Trophoblast cell (in vitro differentiated cells and primary cell): ENCODE data around the gene ACTRT1.
A peak's percentile ranks its signal among the peaks of the same experiment; 100 is the strongest.

Source experiments
- DNase-seq, 2 donors: peaks; one replicate each; pipeline ENCODE4 v3.0.0-alpha.2; 2016
- H2AFZ ChIP-seq: 2 replicates; pipeline ENCODE4 v1.6.1; 2013; ENCODE audit warnings: low read length, moderate library complexity, mild to moderate bottlenecking; ENCODE audit not compliant: insufficient read depth, poor library complexity
- H2AK5ac ChIP-seq: 2 replicates; pipeline ENCODE4 v1.6.1; 2013; ENCODE audit warnings: mild to moderate bottlenecking, low read length
- H2BK120ac ChIP-seq: 2 replicates; pipeline ENCODE4 v1.6.1; 2013; ENCODE audit warnings: low read length, mild to moderate bottlenecking, moderate library complexity; ENCODE audit not compliant: insufficient read depth, poor library complexity
- H2BK12ac ChIP-seq: 2 replicates; pipeline ENCODE4 v1.6.1; 2013; ENCODE audit warnings: mild to moderate bottlenecking, low read length, moderate library complexity
- H2BK5ac ChIP-seq: 2 replicates; pipeline ENCODE4 v1.6.1; 2013; ENCODE audit warnings: low read length, low read depth, moderate library complexity, mild to moderate bottlenecking; ENCODE audit not compliant: poor library complexity
- H3K14ac ChIP-seq: 2 replicates; pipeline ENCODE4 v1.6.1; 2013; ENCODE audit warnings: mild to moderate bottlenecking, low read length
- H3K18ac ChIP-seq: 2 replicates; pipeline ENCODE4 v1.6.1; 2013; ENCODE audit warnings: mild to moderate bottlenecking, low read length
- H3K23ac ChIP-seq: 2 replicates; pipeline ENCODE4 v1.6.1; 2013; ENCODE audit warnings: low read length
- H3K27ac ChIP-seq: 2 replicates; pipeline ENCODE4 v1.5.1; 2013; ENCODE audit warnings: low read depth, mild to moderate bottlenecking, inconsistent platforms, low read length, moderate library complexity
- H3K27me3 ChIP-seq: 2 replicates; pipeline ENCODE4 v1.6.1; 2013; ENCODE audit warnings: inconsistent platforms, mild to moderate bottlenecking, low read length, moderate library complexity; ENCODE audit not compliant: insufficient read depth
- H3K36me3 ChIP-seq, 2 experiments: 1 replicate in 1 of 2; 2 replicates in 1 of 2; pipeline ENCODE4 v1.6.1; 2013; ENCODE audit warnings: low read length in 2 of 2, mild to moderate bottlenecking in 2 of 2, moderate library complexity in 1 of 2; ENCODE audit not compliant: insufficient read depth in 2 of 2, control insufficient read depth in 1 of 2
- H3K4ac ChIP-seq: 2 replicates; pipeline ENCODE4 v1.6.1; 2013; ENCODE audit warnings: low read depth, mild to moderate bottlenecking, low read length, moderate library complexity
- H3K4me1 ChIP-seq, 2 experiments: 1 replicate in 1 of 2; 2 replicates in 1 of 2; pipeline ENCODE4 v1.6.1; 2013; ENCODE audit warnings: low read length in 2 of 2, mild to moderate bottlenecking in 2 of 2, moderate library complexity in 1 of 2; ENCODE audit not compliant: insufficient read depth in 2 of 2, control insufficient read depth in 1 of 2
- H3K4me2 ChIP-seq: 2 replicates; pipeline ENCODE4 v1.6.1; 2013; ENCODE audit warnings: inconsistent platforms, mild to moderate bottlenecking, low read length, moderate library complexity
- H3K4me3 ChIP-seq: 2 replicates; pipeline ENCODE4 v1.5.1; 2013; ENCODE audit warnings: mild to moderate bottlenecking, low read depth, low read length, inconsistent platforms
- H3K79me1 ChIP-seq: one replicate; pipeline ENCODE4 v1.6.1; 2013; ENCODE audit warnings: low read length
- H3K79me2 ChIP-seq: 2 replicates; pipeline ENCODE4 v1.6.1; 2013; ENCODE audit warnings: low read length, mild to moderate bottlenecking; ENCODE audit not compliant: control insufficient read depth, insufficient read depth, poor library complexity
- H3K9ac ChIP-seq: 2 replicates; pipeline ENCODE4 v1.6.1; 2013; ENCODE audit warnings: mild to moderate bottlenecking, low read length
- H3K9me3 ChIP-seq: 2 replicates; pipeline ENCODE4 v1.6.1; 2013; ENCODE audit warnings: low read depth, mild to moderate bottlenecking, control low read depth, inconsistent platforms, low read length; ENCODE audit not compliant: insufficient read depth
- H4K12ac ChIP-seq: 2 replicates; pipeline ENCODE4 v1.6.1; 2013; ENCODE audit warnings: low read depth, mild to moderate bottlenecking, low read length, moderate library complexity
- H4K8ac ChIP-seq: 2 replicates; pipeline ENCODE4 v1.6.1; 2013; ENCODE audit warnings: low read depth, mild to moderate bottlenecking, low read length, moderate library complexity
- H4K91ac ChIP-seq: one replicate; pipeline ENCODE4 v1.6.1; 2013; ENCODE audit warnings: low read depth, mild to moderate bottlenecking, low read length, moderate library complexity
- WGBS: extraction: QIAGEN DNeasy Blood & Tissue Kit; methylation state at CpG from one replicate; pipeline ENCODE4 v1.1.7; 2013; ENCODE audit warnings: missing lambda C conversion rate; ENCODE audit not compliant: insufficient read length, insufficient coverage; ENCODE audit errors: extremely low coverage; 5-methylcytosine and 5-hydroxymethylcytosine counted together

Gene ACTRT1

DNA sequence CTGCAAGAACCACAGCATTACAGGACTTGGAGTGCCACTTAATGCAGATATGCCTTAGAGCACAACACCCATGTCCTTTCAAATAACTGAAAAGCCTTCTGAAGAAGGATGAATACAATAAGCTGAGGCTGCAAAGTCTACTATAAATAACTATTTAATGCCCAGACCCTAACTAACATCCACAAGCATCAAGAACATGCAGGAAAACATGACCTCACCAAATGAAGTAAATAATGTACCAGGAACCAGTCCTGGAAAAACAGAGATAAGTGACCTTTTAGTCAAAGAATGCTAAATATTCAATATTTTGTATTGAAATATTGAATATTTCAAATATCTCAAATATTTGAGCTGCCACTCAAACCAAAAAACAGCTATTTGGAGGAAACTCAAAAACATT, 16.9 kb downstream of the ACTRT1 start:
- H3K27me3 ChIP-seq: no peaks in the 10 kb centered on the region
- H4K12ac ChIP-seq: no peak overlapping the region
- no peak overlapping the region for H3K4ac ChIP-seq
- no peak overlapping the region for H3K27ac ChIP-seq
- no peak overlapping the region for H3K23ac ChIP-seq
- no peak overlapping the region for H2BK12ac ChIP-seq
- H3K14ac ChIP-seq: no peak overlapping the region
- no peak overlapping the region for H3K9ac ChIP-seq
- H4K8ac ChIP-seq: no peak overlapping the region
- no peak overlapping the region for H2BK120ac ChIP-seq
- H4K91ac ChIP-seq: no peak overlapping the region
- H3K79me1 ChIP-seq: no peaks in the 10 kb centered on the region
- H3K4me1 ChIP-seq: no peaks in the 10 kb centered on the region
- no peak overlapping the region for H3K4me2 ChIP-seq
- no peaks in the 10 kb centered on the region for H3K36me3 ChIP-seq
- no peaks in the 10 kb centered on the region for H3K9me3 ChIP-seq
- H2AFZ ChIP-seq: no peak overlapping the region
- no peaks in the 10 kb centered on the region for H3K79me2 ChIP-seq
- no peak overlapping the region for H2AK5ac ChIP-seq
- no peak overlapping the region for H3K4me3 ChIP-seq
- DNase-seq: no peak
- no peak overlapping the region for H2BK5ac ChIP-seq
- H3K18ac ChIP-seq: no peak overlapping the region

- H3K4me3 ChIP-seq: no peak overlapping the region
- H4K8ac ChIP-seq: no peak overlapping the region
- H3K4me2 ChIP-seq: no peak overlapping the region
- H4K12ac ChIP-seq: no peak overlapping the region
- H3K9me3 ChIP-seq: no peaks in the 10 kb centered on the region
- no peak overlapping the region for H3K14ac ChIP-seq
- no peak overlapping the region for H2AK5ac ChIP-seq
- no peak overlapping the region for H3K9ac ChIP-seq
- no peak overlapping the region for H3K27ac ChIP-seq
- no peaks in the 10 kb centered on the region for H3K79me2 ChIP-seq
- H3K27me3 ChIP-seq: no peaks in the 10 kb centered on the region
- H3K4me1 ChIP-seq: no peaks in the 10 kb centered on the region
- H3K18ac ChIP-seq: no peak overlapping the region
- no peak overlapping the region for H4K91ac ChIP-seq
- no peak overlapping the region for H2BK5ac ChIP-seq
- no peak overlapping the region for H3K23ac ChIP-seq
- no peaks in the 10 kb centered on the region for H3K79me1 ChIP-seq
- H2AFZ ChIP-seq: no peak overlapping the region
- no peak overlapping the region for H3K4ac ChIP-seq
- H2BK12ac ChIP-seq: no peak overlapping the region
- H3K36me3 ChIP-seq: no peaks in the 10 kb centered on the region
- no peak overlapping the region for H2BK120ac ChIP-seq
- DNase-seq: no peak
- no CpG with 5 or more reads among the region's 1 CpG for WGBS
These were observed 30.6 kb downstream of the ACTRT1 start for GRCh38 chrX:128021566-128021965.

GRCh38 chrX:128020701-128021100, 31.5 kb downstream of the ACTRT1 start:
- WGBS: no CpG with 5 or more reads among the region's 2 CpGs

GRCh38 chrX:128019218-128019617, 33.0 kb downstream of the ACTRT1 start:
- Histone ChIP-seq H3K4me1 (no peaks in the 10 kb centered on the region), H2AK5ac (no peak overlapping the region), H3K9ac (no peak overlapping the region), H2BK12ac (no peak overlapping the region), H2AFZ (no peak overlapping the region), H3K9me3 (peaks cover 3% of the 10 kb centered on the region), H4K12ac (no peak overlapping the region), H3K4ac (no peak overlapping the region), H4K91ac (no peak overlapping the region), H3K23ac (no peak overlapping the region), H4K8ac (no peak overlapping the region), H2BK120ac (no peak overlapping the region), H3K14ac (no peak overlapping the region), H3K36me3 (no peaks in the 10 kb centered on the region), H3K27ac (no peak overlapping the region), H3K18ac (no peak overlapping the region), H2BK5ac (no peak overlapping the region), H3K4me3 (no peak overlapping the region), H3K79me2 (no peaks in the 10 kb centered on the region), H3K4me2 (no peak overlapping the region), H3K27me3 (no peaks in the 10 kb centered on the region), H3K79me1 (no peaks in the 10 kb centered on the region)
- whole genome bisulfite sequencing: no CpG with 5 or more reads among the region's 2 CpGs
- no peak for DNase-seq

More at GRCh38 chrX:128020701-128021100, 31.5 kb downstream of the ACTRT1 start:
- no peak overlapping the region for H3K4me2 ChIP-seq
- H4K8ac ChIP-seq: no peak overlapping the region
- no peak overlapping the region for H3K4ac ChIP-seq
- H3K79me1 ChIP-seq: no peaks in the 10 kb centered on the region
- no peak overlapping the region for H2BK12ac ChIP-seq
- H2AK5ac ChIP-seq: no peak overlapping the region
- H3K4me3 ChIP-seq: no peak overlapping the region
- peak overlapping the region; percentile 34 for H3K27ac ChIP-seq
- no peak overlapping the region for H2BK120ac ChIP-seq
- H3K23ac ChIP-seq: no peak overlapping the region
- no peaks in the 10 kb centered on the region for H3K79me2 ChIP-seq
- H3K14ac ChIP-seq: no peak overlapping the region
- no peak overlapping the region for H3K18ac ChIP-seq
- H3K36me3 ChIP-seq: no peaks in the 10 kb centered on the region
- no peak overlapping the region for H4K91ac ChIP-seq
- no peak overlapping the region for H2AFZ ChIP-seq
- H3K4me1 ChIP-seq: no peaks in the 10 kb centered on the region
- H2BK5ac ChIP-seq: no peak overlapping the region
- DNase-seq: peak; percentile 41 to 91
- H3K27me3 ChIP-seq: no peaks in the 10 kb centered on the region
- H3K9me3 ChIP-seq: no peaks in the 10 kb centered on the region
- H4K12ac ChIP-seq: no peak overlapping the region
- H3K9ac ChIP-seq: no peak overlapping the region
